SK-N-MC (cell line): ENCODE measurements around the gene TCF7L1.

Experiments used
- EZH2 ChIP-seq: fragments of 200-600 bp; sonication (generic); IDR thresholded peaks from one replicate; pipeline ENCODE4 v1.6.1; 2017; ENCODE audit warnings: antibody characterized with exemption
- POLR2AphosphoS5 ChIP-seq: IDR thresholded peaks from 2 replicates; pipeline ENCODE4 v1.6.1; 2012; ENCODE audit warnings: mild to moderate bottlenecking, low read depth, low read length, borderline replicate concordance

GRCh38 chr2:85195956-85196355 is 62.8 kb downstream of the TCF7L1 start:
- TF ChIP-seq POLR2AphosphoS5 (no peak), EZH2 (no peak)
